Brain pericyte (primary cell): ENCODE results near the gene PTPRN2.
"Not testable (repeated sequence)": the region's sequence is repeated elsewhere in the genome, so short reads cannot be mapped to it uniquely, and the experiment has no call there.

ENCODE experiments used
- DNase-seq: peaks from one replicate; pipeline ENCODE4 v3.0.0-alpha.2; 2012; ENCODE audit warnings: low read depth, low spot score

PTPRN2 gene

GRCh38 chr7:158532093-158532627, 55.5 kb downstream of the PTPRN2 start:
- DNase-seq: no peak

- no peak for DNase-seq
Observed at GRCh38 chr7:158531661-158532060, 56.0 kb downstream of the PTPRN2 start.

DNA sequence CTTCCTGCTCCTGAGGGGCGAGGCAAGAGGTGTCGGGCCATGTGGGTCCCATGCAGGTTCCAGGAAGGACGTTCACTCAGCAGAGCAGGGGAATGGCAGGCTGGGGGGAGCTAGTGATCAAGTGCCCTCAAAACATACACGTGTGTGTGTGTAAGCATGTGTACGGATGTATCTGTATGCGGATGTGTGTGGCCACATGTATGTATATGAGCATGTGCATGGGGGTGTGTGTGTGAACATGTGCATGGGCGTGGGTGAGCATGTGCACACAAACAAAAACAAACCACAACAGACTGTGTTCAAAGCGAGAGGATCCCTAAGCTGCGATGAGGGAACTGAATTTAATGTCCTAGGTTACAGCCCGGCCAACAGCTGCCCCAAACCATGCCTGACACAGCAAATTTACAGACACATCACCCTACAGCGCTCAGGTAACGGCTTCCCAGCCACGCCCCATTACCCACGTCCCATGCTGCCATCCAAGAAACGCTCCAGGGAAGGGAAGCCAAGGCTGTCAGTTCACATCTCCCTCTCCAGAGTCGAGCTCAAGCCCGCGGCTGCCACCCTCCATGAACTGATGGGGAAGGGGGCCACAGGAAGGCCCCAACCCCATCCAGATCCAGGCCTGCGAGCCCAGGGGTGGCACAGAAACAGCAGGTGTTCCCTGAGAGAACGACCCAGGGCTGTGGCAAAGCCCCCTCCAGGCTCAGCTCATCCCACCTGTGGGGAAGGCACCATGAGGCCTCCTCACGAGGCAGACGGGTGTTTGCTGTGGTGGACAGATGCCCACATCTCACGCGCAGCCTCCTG, 56.6 kb downstream of the PTPRN2 start:
- DNase-seq: no peak

DNA sequence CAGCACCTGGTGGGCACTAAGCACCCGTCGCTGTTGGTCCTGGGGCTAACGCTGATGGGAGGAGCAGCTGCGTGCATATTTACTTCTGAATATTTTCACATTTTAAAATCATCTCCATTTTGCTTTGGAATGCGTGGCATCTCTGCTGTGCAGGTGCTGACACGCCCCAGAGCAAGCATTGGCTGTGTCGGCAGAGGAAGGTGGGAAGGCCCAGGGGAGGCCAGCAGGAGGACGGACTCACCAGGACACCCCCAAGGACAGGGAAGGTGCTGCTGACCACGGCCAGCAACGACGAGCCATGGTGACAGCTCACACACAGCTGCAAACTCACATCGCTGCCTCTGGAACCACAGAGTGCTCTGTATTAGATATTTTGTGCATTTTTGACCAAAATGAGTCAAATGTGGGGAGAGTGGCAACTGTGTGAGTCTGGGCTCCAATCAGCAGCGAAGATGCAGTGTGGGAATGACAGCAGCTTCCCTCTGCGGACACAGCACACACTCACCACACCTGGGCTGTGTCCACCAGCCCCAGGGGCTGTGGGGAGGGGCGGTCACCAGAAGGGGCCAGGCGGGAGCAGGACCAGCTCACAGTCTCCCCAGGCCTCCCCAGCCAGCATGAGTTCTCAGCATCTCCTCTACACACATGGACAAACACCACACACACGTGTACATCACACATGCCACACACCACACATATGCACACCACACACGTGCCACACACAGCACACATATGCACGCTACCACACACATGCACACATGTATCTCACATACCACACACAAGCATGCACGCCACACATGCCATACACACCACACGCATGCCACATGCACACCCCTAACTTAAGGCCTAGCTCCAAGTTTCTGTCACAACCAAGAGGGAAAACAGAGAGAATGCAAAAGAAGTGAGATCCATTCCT, 58.2 kb downstream of the PTPRN2 start:
- no peak for DNase-seq

DNA sequence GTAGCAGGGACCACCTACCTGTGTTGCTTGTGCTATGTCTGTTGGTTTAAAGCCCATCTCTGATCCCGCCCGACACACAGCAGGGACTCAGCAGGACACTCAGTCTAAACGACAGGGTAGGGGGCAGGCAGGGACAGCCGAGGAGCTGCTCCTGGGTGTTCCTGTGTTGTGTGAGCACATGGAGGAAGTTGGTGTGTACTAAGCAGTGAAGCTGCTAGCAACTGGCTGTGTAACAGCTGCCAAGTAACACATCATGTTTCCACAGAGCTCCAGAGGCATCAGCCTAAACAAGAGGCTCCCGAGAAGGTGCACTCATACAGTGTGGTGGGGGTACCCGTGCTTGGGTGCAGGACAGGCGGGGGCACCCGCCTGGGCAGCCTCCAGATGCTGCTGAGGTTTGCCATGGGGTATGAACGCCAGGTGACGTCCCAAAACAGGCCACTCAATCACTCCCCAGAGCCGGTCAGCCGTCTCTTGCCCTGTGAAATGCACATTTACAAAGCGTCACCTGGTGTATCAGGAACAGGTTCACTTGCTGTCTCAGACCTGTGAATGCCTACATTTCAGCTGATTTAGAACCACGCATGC, 59.6 kb downstream of the PTPRN2 start:
- DNase-seq: no peak

- no peak for DNase-seq
Observed at GRCh38 chr7:158527495-158527894, 60.1 kb downstream of the PTPRN2 start.

DNA sequence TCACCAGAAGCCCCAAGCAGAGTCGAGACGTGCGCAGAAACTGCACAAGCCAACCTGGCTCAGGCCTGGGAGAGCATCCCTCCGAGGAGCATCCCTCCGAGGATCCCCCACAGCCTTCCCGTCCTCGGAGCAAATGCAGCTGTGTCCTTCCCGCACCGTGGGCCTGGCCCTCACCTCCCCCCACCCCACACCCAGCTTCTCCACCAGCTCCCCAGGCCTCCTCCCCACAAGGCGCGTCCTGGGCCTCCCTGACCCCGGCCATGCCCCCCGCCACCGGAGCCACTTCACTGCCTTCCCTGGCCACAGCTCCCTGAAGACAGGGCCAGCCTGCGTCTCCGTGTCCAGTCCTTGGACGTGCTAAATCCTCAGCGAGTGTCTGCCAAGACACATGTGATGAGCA, 60.6 kb downstream of the PTPRN2 start:
- DNase-seq: no peak

GRCh38 chr7:158526531-158526930, 61.1 kb downstream of the PTPRN2 start:
- DNase-seq: no peak

GRCh38 chr7:158525648-158526484, 61.8 kb downstream of the PTPRN2 start:
- DNase-seq: no peak

GRCh38 chr7:158524749-158525635, 62.6 kb downstream of the PTPRN2 start:
- no peak for DNase-seq

DNA sequence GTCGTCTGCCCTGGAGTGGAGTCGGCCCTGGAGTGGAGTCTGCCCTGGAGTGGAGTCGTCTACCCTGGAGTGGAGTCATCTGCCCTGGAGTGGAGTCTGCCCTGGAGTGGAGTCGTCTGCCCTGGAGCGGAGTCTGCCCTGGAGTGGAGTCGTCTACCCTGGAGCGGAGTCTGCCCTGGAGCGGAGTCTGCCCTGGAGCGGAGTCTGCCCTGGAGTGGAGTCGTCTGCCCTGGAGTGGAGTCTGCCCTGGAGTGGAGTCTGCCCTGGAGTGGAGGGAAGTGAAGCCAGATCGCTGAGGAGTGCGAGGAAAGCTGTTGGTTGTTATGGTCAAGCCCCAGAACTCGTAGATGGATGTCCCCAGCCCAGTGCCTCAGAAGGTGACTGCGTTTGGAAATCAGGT, 63.3 kb downstream of the PTPRN2 start:
- DNase-seq: not testable (repeated sequence)

- not testable (repeated sequence) for DNase-seq
Observed at GRCh38 chr7:158523877-158524276, 63.7 kb downstream of the PTPRN2 start.

DNA sequence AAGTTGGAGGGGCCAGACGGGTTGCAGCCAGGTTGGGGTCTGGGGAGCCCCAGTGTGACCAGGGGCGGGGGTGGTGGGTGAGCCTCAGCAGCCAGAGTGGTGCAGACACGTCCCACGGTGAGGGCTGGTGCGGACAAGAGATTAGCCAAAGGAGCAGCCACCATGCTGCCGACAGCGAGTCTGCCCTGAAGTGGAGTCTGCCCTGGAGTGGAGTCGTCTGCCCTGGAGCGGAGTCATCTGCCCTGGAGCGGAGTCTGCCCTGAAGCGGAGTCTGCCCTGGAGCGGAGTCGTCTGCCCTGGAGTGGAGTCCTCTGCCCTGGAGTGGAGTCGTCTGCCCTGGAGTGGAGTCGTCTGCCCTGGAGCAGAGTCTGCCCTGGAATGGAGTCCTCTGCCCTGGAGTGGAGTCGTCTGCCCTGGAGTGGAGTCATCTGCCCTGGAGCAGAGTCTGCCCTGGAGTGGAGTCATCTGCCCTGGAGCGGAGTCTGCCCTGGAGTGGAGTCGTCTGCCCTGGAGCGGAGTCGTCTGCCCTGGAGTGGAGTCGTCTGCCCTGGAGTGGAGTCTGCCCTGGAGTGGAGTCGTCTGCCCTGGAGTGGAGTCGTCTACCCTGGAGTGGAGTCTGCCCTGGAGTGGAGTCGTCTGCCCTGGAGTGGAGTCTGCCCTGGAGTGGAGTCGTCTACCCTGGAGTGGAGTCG, 64.3 kb downstream of the PTPRN2 start:
- not testable (repeated sequence) for DNase-seq

GRCh38 chr7:158521795-158522194, 65.8 kb downstream of the PTPRN2 start:
- DNase-seq: not testable (repeated sequence)

DNA sequence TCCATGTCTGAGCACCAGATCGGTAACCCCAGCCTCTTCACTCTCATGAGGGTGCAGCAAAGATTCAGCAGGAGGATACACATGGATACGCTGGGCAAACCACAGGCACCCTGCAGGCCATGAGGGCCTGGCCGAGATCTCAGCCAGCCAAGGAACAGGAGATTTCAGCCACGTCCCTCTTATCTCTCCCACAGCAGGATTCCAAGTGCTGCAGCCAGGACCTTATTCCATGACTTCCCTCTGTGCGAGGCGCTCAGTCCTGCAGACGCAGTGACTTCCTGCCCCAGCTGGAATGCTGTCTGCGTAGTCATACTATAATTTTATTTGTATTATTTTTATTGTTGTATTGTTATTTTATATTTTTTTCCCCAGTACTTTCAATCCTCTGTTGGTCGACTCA, 66.8 kb downstream of the PTPRN2 start:
- DNase-seq: no peak

DNA sequence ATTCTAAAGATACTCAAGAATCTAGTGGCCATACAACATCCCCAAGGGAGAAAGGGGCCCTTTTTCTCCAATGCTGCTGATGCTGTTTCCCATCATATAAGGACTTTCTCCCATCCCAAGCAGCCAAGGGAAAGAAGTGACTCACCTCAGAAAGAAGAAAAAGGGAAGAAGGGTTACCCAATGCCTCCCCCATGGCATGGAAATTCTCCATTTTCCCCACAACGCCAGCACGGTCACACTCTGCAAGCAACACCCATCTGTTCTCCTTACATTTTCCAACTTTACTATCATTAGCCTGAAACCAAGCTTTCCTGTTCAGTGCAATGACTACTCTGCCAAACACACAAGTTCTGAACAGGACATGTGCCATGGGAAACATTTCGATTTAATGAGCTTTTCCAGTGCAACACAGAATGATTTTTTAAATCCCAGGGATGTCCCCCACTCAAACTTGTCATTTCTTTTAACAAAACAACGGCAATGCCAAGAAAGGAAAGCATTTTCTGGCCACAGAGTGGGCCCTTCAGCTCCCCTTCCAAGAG, 67.9 kb downstream of the PTPRN2 start:
- no peak for DNase-seq

DNA sequence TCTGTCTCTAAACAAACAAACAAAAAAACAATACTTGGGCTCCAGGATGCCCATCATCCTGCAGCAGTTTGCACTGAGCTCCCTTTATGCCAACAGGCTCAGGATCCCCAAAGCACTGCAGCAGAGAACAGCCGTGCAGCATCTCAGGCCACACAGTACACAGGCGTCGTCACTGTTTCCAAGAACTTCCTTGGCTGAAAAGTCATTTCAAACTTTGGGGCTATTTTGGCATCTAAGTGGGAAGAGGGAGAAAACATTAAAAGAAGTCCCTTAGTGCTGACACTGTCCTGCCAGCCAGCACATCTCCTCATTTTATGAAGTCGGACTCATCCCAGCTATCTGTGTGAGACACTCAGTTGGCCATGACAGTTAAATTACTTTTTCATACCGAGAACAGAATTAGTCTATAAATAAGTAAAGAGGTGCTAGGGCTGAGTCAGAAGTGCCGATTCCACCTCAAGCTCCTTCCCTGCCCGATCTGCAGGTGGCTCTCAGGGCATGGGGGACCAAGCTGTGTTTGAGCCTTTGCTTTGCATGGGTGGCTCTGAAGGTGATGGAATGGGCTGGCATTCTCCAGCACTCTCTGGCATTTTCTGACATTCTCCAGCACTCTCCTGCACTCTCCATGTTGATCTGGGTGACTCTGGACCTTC, 68.5 kb downstream of the PTPRN2 start:
- DNase-seq: no peak

GRCh38 chr7:158517571-158517970, 70.1 kb downstream of the PTPRN2 start:
- DNase-seq: no peak

GRCh38 chr7:158517072-158517471, 70.6 kb downstream of the PTPRN2 start:
- DNase-seq: no peak
